HG03520 (cell line): ENCODE results near the gene KRTAP9-4.
"Not testable (repeated sequence)": the region's sequence is repeated elsewhere in the genome, so short reads cannot be mapped to it uniquely, and the experiment has no call there.

Experiments used
- ATAC-seq: cut with Tn5 transposase; IDR thresholded peaks from one replicate; pipeline ENCODE4 v1.9.1; 2021; ENCODE audit warnings: mild to moderate bottlenecking, moderate library complexity; ENCODE audit not compliant: unreplicated experiment

KRTAP9-4 gene

GRCh38 chr17:41264599-41264998 is 15.1 kb downstream of the KRTAP9-4 start:
- no peak for ATAC-seq

GRCh38 chr17:41265078-41265477 is 15.6 kb downstream of the KRTAP9-4 start, which contains the start of gene KRTAP9-6:
Gene KRTAP9-6, plus strand, starts transcription at chr17:41265378. Its CDS starts 0 bp downstream, at chr17:41265378.
- no peak for ATAC-seq

DNA sequence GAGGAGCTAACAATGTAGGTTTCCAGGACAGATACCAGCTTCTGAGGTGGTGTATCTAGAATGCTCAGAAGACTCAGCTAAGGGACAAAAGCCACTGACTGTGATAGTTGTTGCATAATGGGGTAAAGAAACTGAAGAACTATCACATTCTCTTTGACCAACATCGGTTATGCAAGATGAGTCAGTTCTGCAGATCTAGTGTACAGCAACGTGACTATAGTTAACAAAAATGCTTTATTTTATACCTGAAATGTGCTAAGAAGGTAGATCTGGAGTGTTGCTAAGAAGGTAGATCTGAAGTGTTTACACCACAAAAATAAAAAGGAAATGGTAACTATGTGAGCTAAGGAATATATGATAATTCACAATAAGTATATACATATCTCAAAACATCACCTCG is 18.2 kb downstream of the KRTAP9-4 start:
- no peak for ATAC-seq

DNA sequence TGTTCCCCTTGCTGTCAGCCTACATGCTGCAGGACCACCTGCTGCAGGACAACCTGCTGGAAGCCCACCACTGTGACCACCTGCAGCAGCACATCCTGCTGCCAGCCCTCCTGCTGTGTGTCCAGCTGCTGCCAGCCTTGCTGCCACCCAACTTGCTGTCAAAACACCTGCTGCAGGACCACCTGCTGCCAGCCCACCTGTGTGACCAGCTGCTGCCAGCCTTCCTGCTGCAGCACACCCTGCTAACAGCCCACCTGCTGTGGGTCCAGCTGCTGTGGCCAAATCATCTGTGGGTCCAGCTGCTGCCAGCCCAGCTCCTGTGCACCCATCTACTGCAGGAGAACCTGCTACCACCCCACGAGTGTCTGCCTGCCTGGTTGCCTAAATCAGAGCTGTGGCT is 21.8 kb downstream of the KRTAP9-4 start:
- not testable (repeated sequence) for ATAC-seq

DNA sequence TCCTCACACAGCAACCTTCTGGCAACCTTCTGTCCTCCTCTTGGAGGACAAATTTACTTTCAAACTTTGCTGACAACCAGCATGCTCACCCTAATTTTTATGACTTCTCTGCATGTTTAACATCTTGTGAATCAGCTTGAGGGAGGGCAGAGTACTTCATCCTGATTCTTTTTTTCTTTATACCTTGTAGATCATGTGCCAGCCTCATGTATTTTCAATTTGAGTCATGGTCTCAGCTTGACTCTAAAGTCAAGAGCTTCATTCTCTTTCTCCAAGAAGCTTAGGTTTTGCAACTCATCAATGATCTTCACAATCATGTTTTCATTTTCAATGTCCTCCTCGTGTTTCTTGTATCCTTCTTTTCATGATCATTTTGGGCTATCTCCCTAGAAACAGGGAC is 22.4 kb downstream of the KRTAP9-4 start:
- ATAC-seq = no peak

- ATAC-seq = not testable (repeated sequence)
These were observed 26.2 kb downstream of the KRTAP9-4 start, which contains the start of gene KRTAP9-7 for GRCh38 chr17:41275648-41276190. Gene KRTAP9-7, plus strand, starts transcription at chr17:41275698. Its CDS starts 0 bp downstream, at chr17:41275698.

- no peak for ATAC-seq
These were observed 28.9 kb downstream of the KRTAP9-4 start for GRCh38 chr17:41278176-41278955.

GRCh38 chr17:41284043-41284442 is 34.6 kb downstream of the KRTAP9-4 start:
- ATAC-seq = no peak

DNA sequence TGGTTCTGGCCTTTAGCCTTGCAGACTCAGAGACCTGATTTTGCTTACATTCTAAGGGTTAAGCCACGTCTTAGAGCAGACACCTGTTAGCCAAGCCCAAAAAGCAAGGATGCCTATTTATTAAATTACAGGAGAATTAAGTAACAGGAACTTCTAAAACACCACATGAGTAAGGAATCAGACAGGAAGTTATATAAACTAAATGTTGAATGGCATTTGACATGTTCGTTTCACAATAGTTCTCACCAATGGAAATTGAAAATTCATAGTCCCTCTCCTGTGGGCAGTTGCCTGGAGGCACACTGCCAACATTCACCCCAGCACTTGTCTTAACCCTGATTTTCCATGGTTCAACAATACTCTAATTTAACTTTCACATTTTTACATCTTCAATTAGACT is 35.1 kb downstream of the KRTAP9-4 start:
- ATAC-seq = no peak

- ATAC-seq = no peak
These were observed 37.6 kb downstream of the KRTAP9-4 start for GRCh38 chr17:41287050-41287449.

DNA sequence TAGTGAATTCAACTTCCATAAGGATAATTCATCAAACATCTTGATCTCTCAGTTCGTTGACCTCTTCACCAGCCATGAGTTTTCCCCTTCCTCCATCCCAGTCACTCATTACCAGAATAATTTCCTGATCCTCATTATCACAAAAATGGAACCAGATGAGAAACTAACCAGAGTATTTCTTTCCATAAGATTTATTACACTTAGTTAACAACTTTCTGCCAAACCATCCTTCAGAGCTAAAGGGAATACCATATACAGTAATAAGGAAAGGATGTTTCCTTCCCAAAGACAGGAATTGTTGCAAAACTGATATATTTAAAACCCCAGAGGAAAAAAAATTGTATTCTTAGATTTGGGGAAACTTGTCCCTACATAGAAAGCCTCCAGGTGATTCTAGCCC is 44.5 kb downstream of the KRTAP9-4 start:
- no peak for ATAC-seq

DNA sequence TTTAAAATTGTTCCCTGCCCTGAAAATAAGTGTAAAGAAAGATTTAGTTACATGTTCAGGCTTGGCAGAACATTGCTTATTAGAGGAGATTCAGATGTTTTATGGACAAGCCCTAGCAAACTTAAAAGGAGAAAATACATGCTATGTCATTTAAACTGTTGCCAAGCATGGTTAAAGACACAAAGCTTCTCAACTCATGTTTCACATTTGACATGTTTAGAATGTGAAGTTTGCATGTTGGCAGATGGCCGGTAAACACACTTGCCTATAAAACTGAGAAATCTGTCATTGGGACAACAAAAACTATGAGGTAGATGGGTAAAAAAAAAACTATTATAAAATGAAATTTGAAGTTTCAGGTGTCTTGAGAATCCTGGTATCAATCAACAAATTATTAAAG is 47.4 kb downstream of the KRTAP9-4 start:
- ATAC-seq = no peak

- ATAC-seq = no peak
These were observed 49.1 kb downstream of the KRTAP9-4 start for GRCh38 chr17:41298458-41299135.
